Measurements from ENCODE around the gene WDR82. TPM values are rescaled to one million over a fixed set of nuclear protein-coding genes. Genes with fewer than 3 reads are reported as not detected.
A peak's percentile ranks its signal among the peaks of the same experiment; 100 is the strongest.

WDR82 gene
- total and polyA plus RNA-seq, 9 of the 15 experiments (the other 6 are each of a cell fraction or from before 2014, with no cell fraction given), result 6.4 to 62.9 (median 37.1) TPM

DNA sequence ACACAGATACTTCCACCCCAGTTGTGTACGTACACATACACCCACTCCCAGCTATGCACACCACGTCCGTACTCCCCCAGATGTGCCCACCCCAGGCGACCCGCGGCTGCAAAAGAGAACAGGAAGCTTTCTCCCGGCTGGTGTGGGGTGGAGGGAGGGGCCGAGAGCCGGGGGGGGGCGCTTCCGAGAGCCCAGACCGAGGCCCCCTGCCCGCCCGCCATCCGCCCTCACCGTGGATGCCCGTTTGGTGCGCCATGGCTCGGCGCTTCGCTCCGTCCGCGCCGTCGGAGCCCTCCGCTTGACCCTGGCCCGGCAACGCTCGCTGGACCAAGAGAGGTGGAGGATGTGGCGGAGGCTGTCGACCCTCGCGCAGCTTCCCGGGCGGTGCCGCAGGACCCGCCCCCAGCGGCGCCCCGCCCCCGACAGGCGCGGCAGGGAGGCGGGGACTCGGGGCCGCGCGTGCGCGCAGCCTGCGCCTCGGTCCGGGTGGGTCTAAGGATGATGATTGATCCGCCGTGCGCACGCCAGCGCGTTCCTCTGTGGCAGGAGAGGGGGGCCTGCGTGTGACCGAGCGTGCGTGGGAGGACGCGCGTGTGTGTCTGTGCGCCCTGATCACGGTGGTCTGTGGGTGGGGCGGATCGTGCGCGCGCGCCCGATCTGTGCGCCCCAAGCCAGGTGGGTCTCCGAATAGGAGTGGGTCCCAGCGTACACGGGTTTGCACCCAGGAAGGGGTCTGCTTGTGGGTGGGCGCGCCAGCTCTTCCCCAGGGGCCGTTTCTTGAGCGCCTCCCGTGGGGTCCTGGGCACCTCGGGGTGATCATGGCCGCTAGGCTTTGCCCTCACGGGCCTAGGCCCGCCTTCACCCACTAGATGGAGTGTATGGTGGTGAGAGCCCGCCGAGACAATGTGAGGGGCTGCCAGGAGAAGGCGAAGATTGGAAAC, 39.4 kb downstream of the WDR82 start, which contains the start of gene TWF2 (continued):
- TF ChIP-seq, protein P1, sequence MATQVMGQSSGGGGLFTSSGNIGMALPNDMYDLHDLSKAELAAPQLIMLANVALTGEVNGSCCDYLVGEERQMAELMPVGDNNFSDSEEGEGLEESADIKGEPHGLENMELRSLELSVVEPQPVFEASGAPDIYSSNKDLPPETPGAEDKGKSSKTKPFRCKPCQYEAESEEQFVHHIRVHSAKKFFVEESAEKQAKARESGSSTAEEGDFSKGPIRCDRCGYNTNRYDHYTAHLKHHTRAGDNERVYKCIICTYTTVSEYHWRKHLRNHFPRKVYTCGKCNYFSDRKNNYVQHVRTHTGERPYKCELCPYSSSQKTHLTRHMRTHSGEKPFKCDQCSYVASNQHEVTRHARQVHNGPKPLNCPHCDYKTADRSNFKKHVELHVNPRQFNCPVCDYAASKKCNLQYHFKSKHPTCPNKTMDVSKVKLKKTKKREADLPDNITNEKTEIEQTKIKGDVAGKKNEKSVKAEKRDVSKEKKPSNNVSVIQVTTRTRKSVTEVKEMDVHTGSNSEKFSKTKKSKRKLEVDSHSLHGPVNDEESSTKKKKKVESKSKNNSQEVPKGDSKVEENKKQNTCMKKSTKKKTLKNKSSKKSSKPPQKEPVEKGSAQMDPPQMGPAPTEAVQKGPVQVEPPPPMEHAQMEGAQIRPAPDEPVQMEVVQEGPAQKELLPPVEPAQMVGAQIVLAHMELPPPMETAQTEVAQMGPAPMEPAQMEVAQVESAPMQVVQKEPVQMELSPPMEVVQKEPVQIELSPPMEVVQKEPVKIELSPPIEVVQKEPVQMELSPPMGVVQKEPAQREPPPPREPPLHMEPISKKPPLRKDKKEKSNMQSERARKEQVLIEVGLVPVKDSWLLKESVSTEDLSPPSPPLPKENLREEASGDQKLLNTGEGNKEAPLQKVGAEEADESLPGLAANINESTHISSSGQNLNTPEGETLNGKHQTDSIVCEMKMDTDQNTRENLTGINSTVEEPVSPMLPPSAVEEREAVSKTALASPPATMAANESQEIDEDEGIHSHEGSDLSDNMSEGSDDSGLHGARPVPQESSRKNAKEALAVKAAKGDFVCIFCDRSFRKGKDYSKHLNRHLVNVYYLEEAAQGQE (IDR thresholded peaks at IDR 0.05; ENCODE audit: borderline replicate concordance), result no peak
- TF ChIP-seq, protein P1 (CRISPR knock-in tag; IDR thresholded peaks at IDR 0.05; ENCODE audit: low read depth), result peak; percentile 57; the same call in 1 of the 2 replicates
- TF ChIP-seq KDM5B (IDR thresholded peaks at IDR 0.05; ENCODE audit: insufficient replicate concordance, low read depth, low read length) (peak; percentile 47), ZFX (CRISPR knock-in tag; IDR thresholded peaks at IDR 0.05) (peak; percentile 82), MEF2A (IDR thresholded peaks at IDR 0.05; ENCODE audit: control insufficient read depth, low read depth, low read length) (no peak), POLR2AphosphoS5 (IDR thresholded peaks at IDR 0.05; ENCODE audit: control insufficient read depth, insufficient read depth, low read depth, low read length) (peak; percentile 44; the same call in 1 of the 2 replicates), KLF16 (IDR thresholded peaks at IDR 0.05) (no peak), ZKSCAN3 (CRISPR knock-in tag; IDR thresholded peaks at IDR 0.05) (no peak), ZNF134 (CRISPR knock-in tag; conservative IDR thresholded peaks at IDR 0.05) (no peak)
- TF ChIP-seq, protein P2, sequence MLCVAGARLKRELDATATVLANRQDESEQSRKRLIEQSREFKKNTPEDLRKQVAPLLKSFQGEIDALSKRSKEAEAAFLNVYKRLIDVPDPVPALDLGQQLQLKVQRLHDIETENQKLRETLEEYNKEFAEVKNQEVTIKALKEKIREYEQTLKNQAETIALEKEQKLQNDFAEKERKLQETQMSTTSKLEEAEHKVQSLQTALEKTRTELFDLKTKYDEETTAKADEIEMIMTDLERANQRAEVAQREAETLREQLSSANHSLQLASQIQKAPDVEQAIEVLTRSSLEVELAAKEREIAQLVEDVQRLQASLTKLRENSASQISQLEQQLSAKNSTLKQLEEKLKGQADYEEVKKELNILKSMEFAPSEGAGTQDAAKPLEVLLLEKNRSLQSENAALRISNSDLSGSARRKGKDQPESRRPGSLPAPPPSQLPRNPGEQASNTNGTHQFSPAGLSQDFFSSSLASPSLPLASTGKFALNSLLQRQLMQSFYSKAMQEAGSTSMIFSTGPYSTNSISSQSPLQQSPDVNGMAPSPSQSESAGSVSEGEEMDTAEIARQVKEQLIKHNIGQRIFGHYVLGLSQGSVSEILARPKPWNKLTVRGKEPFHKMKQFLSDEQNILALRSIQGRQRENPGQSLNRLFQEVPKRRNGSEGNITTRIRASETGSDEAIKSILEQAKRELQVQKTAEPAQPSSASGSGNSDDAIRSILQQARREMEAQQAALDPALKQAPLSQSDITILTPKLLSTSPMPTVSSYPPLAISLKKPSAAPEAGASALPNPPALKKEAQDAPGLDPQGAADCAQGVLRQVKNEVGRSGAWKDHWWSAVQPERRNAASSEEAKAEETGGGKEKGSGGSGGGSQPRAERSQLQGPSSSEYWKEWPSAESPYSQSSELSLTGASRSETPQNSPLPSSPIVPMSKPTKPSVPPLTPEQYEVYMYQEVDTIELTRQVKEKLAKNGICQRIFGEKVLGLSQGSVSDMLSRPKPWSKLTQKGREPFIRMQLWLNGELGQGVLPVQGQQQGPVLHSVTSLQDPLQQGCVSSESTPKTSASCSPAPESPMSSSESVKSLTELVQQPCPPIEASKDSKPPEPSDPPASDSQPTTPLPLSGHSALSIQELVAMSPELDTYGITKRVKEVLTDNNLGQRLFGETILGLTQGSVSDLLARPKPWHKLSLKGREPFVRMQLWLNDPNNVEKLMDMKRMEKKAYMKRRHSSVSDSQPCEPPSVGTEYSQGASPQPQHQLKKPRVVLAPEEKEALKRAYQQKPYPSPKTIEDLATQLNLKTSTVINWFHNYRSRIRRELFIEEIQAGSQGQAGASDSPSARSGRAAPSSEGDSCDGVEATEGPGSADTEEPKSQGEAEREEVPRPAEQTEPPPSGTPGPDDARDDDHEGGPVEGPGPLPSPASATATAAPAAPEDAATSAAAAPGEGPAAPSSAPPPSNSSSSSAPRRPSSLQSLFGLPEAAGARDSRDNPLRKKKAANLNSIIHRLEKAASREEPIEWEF (CRISPR knock-in tag; IDR thresholded peaks at IDR 0.05), result no peak
- TF ChIP-seq, protein P3, sequence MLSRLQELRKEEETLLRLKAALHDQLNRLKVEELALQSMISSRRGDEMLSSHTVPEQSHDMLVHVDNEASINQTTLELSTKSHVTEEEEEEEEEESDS (CRISPR knock-in tag; IDR thresholded peaks at IDR 0.05), result no peak
- TF ChIP-seq, protein P4, sequence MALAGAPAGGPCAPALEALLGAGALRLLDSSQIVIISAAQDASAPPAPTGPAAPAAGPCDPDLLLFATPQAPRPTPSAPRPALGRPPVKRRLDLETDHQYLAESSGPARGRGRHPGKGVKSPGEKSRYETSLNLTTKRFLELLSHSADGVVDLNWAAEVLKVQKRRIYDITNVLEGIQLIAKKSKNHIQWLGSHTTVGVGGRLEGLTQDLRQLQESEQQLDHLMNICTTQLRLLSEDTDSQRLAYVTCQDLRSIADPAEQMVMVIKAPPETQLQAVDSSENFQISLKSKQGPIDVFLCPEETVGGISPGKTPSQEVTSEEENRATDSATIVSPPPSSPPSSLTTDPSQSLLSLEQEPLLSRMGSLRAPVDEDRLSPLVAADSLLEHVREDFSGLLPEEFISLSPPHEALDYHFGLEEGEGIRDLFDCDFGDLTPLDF (CRISPR knock-in tag; IDR thresholded peaks at IDR 0.05), result no peak
